ENCODE data around the gene FBXW5.

DNA sequence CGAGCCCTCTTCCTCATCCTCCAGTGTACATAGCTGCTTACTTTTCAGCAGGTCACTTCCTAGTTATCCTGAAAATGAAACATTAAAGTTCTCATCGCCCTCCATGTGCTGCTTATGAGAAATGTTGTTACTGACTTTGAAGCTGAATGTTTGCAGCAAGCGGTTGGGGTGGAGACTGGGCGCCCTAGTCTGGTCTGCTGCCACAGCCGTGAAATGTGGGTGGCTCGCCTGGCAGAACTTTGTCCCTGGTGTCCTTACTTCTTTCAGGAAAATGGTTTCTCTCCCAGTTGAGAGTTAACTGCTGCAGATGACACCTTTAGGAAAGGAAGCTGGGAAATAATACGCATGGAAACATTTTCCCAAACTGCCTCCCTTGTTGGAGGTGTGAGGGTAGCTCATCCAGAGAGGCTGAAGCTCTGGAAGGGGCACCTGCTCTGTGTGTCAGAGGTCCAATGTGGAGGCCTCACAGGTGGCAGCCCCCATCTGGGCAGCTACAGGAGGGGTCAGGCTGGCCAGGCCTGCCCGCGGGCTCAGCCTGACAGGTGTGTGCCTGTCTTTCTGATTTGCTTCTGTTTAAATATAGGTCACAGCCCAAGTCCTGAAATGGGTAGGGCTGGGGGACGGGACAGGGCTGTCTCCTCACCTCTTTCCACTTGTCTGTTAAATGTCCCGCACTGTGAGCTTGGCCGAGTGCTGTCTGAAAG lies 34.2 kb downstream of the FBXW5 start:
- TF ChIP-seq, protein P1, sequence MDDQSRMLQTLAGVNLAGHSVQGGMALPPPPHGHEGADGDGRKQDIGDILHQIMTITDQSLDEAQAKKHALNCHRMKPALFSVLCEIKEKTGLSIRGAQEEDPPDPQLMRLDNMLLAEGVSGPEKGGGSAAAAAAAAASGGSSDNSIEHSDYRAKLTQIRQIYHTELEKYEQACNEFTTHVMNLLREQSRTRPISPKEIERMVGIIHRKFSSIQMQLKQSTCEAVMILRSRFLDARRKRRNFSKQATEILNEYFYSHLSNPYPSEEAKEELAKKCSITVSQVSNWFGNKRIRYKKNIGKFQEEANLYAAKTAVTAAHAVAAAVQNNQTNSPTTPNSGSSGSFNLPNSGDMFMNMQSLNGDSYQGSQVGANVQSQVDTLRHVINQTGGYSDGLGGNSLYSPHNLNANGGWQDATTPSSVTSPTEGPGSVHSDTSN (IDR thresholded peaks at IDR 0.05; ENCODE audit: insufficient replicate concordance, low read depth, low read length) = no peak
- TF ChIP-seq, protein P2, sequence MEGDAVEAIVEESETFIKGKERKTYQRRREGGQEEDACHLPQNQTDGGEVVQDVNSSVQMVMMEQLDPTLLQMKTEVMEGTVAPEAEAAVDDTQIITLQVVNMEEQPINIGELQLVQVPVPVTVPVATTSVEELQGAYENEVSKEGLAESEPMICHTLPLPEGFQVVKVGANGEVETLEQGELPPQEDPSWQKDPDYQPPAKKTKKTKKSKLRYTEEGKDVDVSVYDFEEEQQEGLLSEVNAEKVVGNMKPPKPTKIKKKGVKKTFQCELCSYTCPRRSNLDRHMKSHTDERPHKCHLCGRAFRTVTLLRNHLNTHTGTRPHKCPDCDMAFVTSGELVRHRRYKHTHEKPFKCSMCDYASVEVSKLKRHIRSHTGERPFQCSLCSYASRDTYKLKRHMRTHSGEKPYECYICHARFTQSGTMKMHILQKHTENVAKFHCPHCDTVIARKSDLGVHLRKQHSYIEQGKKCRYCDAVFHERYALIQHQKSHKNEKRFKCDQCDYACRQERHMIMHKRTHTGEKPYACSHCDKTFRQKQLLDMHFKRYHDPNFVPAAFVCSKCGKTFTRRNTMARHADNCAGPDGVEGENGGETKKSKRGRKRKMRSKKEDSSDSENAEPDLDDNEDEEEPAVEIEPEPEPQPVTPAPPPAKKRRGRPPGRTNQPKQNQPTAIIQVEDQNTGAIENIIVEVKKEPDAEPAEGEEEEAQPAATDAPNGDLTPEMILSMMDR (IDR thresholded peaks at IDR 0.05 in 2 of 3, conservative IDR thresholded peaks at IDR 0.05 in 1 of 3; ENCODE audit: control insufficient read depth in 2 of 3, extremely low read depth in 1 of 3, insufficient read depth in 1 of 3, low read depth in 3 of 3, low read length in 3 of 3) = no peak
